Measurements from ENCODE around the gene DNAAF1.

Gene DNAAF1

DNA sequence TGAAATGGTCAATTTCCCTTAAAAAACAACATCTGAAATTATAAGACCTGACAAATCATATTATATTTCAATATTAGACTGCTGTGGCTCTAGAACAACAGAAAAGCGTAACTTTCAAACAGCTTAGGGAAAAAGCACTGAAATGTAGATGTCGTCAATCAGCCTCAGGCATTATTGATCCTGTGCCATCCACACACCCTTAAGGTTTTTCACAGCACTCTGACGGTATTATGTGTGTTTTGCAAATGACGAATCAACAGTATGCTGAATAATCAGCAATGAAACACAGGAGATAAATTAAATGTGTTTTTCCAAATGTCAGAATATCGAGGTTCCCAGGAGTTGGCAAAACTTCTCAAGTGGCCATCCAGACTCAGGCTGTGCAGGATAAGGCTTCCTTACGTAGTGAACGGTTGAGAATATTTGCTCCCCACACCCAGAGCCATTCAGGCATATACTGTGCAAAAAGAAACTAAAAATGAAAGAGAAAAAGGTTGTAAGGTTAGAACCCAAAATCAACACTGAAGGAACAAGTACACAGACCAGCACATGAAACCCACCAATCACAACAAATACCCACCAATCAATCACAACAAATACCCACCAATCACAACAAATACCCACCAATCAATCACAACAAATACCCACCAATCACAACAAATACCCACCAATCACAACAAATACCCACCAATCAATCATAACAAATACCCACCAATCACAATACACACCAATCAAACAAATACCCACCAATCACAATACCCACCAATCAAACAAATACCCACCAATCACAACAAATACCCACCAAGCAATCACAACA lies 20.6 kb upstream of the DNAAF1 start:
- no peak for DNase-seq (ENCODE audit: low read depth)

- DNase-seq (ENCODE audit: low read depth) = no peak
These were observed 14.0 kb upstream of the DNAAF1 start for GRCh38 chr16:84131117-84131516.

GRCh38 chr16:84132527-84133285 lies 12.4 kb upstream of the DNAAF1 start:
- no peak for DNase-seq (ENCODE audit: low read depth)

DNA sequence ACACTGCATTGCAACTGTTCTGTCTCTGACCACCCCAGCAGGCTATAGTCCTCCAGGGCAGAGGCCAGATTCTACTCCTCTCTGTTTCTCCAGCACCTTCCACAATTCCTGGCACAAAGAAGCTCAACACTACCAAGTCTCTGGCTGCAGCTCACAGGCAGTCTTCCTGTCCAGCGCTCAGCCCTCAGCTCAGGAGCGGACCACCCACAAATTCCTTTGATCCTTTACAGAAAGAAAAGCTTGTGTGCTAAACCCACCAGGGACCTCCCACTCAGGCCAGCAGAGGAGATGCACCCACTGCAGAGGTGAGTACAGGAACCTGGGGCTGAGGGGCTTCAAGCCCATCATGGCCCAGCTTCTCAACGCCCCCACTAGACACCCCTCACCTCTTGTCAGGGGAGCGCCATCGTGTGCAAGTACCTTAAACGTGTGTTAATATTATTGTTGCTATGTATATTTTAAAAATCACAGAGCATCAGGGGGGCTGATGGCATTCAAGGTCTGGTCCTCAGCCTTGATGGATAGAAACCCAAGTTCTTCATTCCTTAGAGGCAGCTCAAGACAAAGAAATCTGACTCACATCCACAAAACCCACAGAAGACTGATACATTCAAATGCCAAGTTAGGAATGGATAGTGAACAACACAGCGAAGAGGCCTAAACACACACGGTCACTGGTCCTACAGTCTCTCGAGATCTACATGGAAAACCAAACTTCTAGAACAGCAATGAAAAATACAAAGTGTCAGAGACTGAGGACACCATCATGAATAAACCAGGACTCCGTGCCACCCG lies 8.6 kb upstream of the DNAAF1 start:
- DNase-seq (ENCODE audit: low read depth) = no peak

GRCh38 chr16:84137287-84137686 lies 7.8 kb upstream of the DNAAF1 start:
- no peak for DNase-seq (ENCODE audit: low read depth)

DNA sequence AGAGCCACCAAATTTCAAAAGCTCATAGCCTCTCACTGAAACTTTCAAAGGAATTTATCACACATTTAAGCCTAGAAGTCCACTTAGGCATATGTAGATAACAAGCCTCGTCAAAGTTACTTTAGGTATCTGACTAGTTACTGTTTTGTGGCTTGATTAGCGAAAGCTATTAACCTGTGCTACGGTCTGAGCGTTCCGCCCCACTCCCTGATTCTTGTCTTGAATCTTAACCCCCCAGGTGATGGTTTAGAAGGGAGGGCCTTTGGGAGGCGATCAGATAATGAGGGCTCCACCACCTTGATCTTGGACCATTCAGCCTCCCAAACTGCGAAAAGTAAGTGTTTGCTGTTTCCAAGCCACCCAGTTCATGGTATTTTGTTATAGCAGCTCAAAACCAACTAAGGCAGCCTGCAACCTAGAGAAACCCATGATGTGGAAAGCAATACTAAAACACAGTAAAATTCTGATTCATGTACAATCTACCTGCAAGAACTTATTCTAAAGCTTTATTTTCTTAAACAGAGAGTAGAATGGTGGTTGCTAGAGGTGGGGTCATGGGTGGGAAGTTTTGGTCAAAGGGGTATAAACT lies 7.2 kb upstream of the DNAAF1 start:
- no peak for DNase-seq (ENCODE audit: low read depth)

- no peak for DNase-seq (ENCODE audit: low read depth)
These were observed 6.6 kb upstream of the DNAAF1 start for GRCh38 chr16:84138500-84138823.

GRCh38 chr16:84138824-84139627 lies 6.1 kb upstream of the DNAAF1 start:
- DNase-seq (ENCODE audit: low read depth) = no peak

- DNase-seq (ENCODE audit: low read depth) = no peak
These were observed 5.4 kb upstream of the DNAAF1 start for GRCh38 chr16:84139628-84140258.

- no peak for DNase-seq (ENCODE audit: low read depth)
These were observed 3.9 kb upstream of the DNAAF1 start for GRCh38 chr16:84141143-84141670.

DNA sequence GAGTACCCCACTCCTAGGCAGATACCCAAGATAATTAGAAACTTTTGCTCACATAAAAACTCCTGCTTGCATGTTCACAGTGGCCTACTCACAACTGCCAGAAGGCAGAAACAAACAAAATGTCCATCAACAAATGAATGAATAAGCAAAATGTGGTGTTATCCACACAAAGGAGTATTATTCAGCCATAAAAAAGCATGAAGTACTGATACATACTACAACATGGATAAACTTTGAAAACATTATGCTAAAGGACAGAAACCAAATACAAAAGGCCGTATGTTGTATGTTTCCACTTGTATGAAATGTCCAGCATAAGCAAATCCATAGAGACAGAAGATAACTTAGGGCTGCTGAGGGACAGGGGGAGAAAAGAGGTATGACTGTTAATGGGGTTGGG lies 2.0 kb upstream of the DNAAF1 start:
- DNase-seq (ENCODE audit: low read depth) = no peak

GRCh38 chr16:84143784-84144199 lies 1.3 kb upstream of the DNAAF1 start:
- no peak for DNase-seq (ENCODE audit: low read depth)

- DNase-seq (ENCODE audit: low read depth) = peak; percentile 11
These were observed 774 bp upstream of the DNAAF1 start for GRCh38 chr16:84144209-84144858.

GRCh38 chr16:84150926-84151325 lies 5.8 kb downstream of the DNAAF1 start:
- no peak for DNase-seq (ENCODE audit: low read depth)

DNA sequence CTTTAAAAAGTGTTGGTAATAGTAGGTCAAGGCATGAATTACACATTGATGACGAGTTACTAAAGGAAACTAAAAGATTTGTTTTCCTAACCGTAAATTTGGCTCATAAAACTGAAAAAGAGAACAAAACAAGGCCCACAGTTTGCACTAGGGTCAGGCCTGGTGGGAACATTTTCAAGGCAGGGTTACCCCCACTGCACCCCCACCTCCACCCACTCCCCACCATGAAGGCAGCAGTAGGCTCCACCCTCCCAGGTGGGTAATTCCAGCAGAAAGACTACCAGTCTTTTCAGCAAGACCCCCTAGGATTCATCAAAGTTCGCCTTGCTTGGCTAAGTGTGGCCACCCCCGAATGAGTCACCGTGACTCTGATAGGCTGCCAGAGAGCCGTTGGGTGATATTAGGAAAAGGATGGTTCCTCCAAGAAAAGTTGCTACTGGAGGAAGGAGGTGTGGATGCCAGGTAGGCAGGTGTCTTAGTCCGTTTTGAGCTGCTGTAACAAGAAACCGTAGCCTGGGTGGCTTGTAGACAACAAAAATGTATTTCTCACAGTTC lies 8.6 kb downstream of the DNAAF1 start:
- no peak for DNase-seq (ENCODE audit: low read depth)

GRCh38 chr16:84155226-84155625 lies 10.1 kb downstream of the DNAAF1 start:
- no peak for DNase-seq (ENCODE audit: low read depth)

- no peak for DNase-seq (ENCODE audit: low read depth)
These were observed 10.7 kb downstream of the DNAAF1 start for GRCh38 chr16:84155771-84156170.

GRCh38 chr16:84156342-84156784 lies 11.3 kb downstream of the DNAAF1 start:
- DNase-seq (ENCODE audit: low read depth) = no peak

DNA sequence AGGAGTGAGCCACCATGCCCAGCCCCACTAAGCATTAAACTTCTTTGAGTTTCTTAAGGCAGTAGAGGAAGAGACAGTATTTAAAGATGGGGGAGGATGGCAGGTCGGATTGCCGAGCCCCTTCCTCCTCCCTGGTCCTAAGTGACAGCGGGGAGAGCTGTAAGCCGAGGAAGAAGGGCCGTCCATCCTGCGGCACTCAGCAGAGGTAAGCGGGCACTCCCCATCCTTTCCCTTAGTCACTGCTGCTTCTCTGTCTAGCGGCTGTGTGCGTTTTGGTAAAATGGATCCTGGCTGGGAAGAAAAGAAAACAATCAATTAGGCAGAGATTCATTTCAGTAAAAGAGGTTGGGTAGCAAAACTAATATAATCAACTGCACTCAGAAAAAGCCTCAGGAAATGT lies 13.9 kb downstream of the DNAAF1 start:
- DNase-seq (ENCODE audit: low read depth) = no peak

DNA sequence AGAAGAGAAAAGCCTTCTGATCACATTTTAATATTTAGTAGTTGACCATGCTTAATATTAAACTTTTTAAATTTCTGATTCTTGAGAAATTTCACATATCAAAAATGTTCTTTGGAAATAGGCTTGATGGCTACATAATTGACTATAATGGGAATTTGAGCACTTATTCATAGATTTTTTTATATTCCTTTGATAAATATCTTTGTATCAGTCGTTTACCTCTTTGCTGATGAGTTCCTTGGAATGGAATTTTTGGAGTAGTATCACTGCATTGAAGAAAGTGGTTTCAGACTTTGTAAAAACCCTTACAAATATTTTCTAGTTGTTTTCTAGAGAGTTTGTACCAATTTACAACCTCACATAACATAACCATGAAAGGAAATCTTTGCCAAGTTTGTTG lies 14.7 kb downstream of the DNAAF1 start:
- no peak for DNase-seq (ENCODE audit: low read depth)
